A549 treated with GW870086 at 1 μM for 4 hours (cell line): ENCODE data around the gene TBXT. TPM values are rescaled to one million over a fixed set of nuclear protein-coding genes. Genes with fewer than 3 reads are reported as not detected.

Experiments
- total RNA-seq: library from RNA; stranded (reverse); fragments of 200-300 nt; extraction: Qiagen RNA extraction; gene quantifications from 5 replicates; pipeline ENCODE4 v1.2.3, GENCODE V29; 2022; ENCODE audit warnings: low read depth

Gene TBXT
- total RNA-seq: not detected in 5 replicates

GRCh38 chr6:166167801-166168615 is at the start of gene TBXT:
Gene TBXT (minus strand): TSS chr6:166167851. CDS start chr6:166167591, 260 bp downstream.

Other genes starting within 250 kb of the TBXT start
- 0.07 to 0.15 TPM (median 0.12 TPM) in 5 replicates for gene PRR18, start 140.5 kb upstream of the TBXT start, total RNA-seq
- 35.5 to 43.4 TPM (median 41.1 TPM) in 5 replicates for gene SFT2D1, start 174.7 kb upstream of the TBXT start, total RNA-seq
- gene MPC1, start 215.1 kb upstream of the TBXT start, total RNA-seq: 4.3 to 6.2 TPM (median 4.9 TPM) in 5 replicates